ENCODE data around the gene GDAP1L1.
"Not testable (repeated sequence)": the region's sequence is repeated elsewhere in the genome, so short reads cannot be mapped to it uniquely, and the experiment has no call there.

The GDAP1L1 gene

DNA sequence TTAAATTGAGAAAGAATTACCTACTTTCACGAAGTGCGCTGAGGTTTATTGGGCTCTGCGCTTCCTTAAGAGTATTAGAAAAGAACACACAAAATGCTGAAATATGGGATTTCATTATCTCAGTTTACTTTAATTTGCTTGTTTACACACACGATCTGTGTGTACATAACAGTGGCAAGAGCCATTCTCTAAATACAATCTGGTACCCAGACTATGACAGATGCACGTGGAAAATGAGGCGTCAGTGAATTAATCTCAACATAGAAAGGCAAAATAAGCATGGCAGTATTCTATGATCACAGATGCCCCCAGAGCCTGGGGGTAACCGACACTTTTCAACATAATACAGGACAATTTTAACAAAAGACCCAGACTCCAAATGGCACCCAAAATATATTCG lies 55.6 kb downstream of the GDAP1L1 start:
- no peak for DNase-seq (ENCODE audit: low spot score)

DNA sequence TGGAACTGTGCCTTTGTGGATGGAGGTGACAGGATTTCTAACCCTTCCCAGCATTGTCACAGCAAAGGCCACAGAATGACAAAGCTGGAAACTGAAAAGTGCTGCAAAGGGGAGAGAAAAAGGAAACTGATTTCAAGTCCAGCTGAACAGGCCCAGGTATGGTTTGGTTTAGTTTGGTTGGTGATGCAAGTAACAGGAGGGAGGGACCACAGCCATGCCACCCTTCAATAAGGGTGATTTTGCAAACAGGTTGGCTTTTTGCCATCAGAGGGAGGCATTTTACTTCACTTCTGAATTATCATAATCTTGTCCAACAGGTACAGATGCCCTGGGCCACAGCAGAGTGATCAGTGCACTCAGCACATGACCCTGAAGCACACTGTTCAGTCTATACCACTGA lies 57.3 kb downstream of the GDAP1L1 start:
- no peak for DNase-seq (ENCODE audit: low spot score)

GRCh38 chr20:44306927-44307326 lies 59.8 kb downstream of the GDAP1L1 start:
- no peak for DNase-seq (ENCODE audit: low spot score)

GRCh38 chr20:44309763-44310663 lies 62.9 kb downstream of the GDAP1L1 start:
- peak; percentile 74 for DNase-seq (ENCODE audit: low spot score)

- peak; percentile 100 for DNase-seq (ENCODE audit: low spot score)
These were observed 63.8 kb downstream of the GDAP1L1 start, which contains the start of gene FITM2 for GRCh38 chr20:44310664-44311639. Gene FITM2 (minus strand): TSS chr20:44311202. CDS start chr20:44311148, 54 bp downstream.

DNA sequence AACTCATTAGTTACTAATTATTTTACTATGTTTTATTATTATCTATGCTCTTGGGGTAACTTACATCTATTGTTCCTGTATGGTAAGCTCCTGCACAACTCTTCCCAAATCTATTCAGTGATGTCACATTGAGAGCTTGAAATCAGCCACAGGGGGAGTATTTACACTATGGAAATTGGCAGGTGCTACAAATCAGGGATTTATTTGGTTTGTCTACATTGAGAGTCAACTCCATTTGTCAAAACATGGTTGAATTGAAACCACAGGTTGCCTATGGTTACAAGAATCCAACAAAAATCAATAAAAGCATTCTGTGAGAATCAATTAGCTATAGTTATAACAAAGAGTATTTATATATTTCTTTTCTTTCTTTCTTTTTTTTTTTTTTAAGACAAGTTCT lies 67.8 kb downstream of the GDAP1L1 start:
- no peak for DNase-seq (ENCODE audit: low spot score)

- no peak for DNase-seq (ENCODE audit: low spot score)
These were observed 72.8 kb downstream of the GDAP1L1 start for GRCh38 chr20:44319839-44320422.

DNA sequence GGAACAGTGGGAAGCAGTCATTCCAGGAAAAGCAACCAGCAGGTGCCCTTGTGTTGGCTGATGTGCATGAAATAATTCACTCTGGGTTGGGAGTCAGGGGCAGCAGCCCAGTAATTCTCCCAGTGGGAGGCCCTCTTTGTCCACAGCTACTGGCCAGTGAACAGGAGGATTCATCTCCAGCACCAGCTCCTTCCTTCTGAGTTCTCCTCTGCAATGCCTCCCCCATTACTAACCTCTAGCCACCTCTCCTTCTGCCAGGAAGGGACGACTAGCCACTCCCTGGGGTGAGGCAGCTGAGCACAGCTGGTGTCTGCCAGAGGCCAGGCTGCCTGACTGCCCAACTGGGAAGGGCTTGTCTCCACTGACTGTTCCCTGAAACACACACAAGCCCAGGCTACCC lies 77.2 kb downstream of the GDAP1L1 start:
- no peak for DNase-seq (ENCODE audit: low spot score)

- no peak for DNase-seq (ENCODE audit: low spot score)
These were observed 79.5 kb downstream of the GDAP1L1 start for GRCh38 chr20:44326391-44327159.

DNA sequence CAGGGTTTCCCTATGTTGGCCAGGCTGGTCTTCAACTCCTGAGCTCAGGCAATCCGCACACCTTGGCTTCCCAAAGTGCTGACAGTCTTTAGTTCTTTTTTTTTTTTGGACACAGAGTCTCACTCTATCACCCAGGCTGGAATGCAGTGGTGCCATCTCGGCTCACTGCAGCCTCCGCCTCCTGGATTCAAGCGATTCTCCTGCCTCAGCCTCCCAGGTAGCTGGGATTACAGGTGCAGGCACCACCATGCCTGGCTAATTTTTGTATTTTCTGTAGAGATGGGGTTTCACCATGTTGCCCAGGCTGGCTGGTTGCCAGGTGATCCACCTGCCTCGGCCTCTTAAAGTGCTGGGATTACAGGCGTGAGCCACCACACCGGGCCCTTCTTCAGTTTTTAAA lies 80.6 kb downstream of the GDAP1L1 start:
- DNase-seq (ENCODE audit: low spot score): not testable (repeated sequence)

DNA sequence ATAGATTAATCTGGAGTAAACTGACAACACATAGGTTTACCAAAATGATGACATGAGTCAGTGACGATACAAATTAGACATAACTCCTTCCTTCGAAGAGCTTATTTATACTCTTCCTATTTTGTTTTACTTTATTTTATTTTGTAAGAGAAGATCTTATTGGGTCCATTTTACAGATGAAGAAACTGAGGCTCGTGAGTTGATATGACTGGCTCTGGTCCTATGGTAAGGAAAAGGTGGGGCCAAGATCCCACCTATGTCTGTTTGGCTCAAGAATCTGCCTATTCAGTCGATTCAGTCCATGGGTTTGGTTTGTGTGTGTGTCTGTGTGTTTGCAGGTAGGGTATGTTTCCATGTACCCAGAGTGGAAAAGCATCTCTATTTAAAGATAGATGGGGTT lies 81.3 kb downstream of the GDAP1L1 start:
- no peak for DNase-seq (ENCODE audit: low spot score)

Data from AG08395 (cell line).